Middle frontal gyrus (tissue), 1 donor: ENCODE measurements around the gene MYCBP.
"Not testable (repeated sequence)": the region's sequence is repeated elsewhere in the genome, so short reads cannot be mapped to it uniquely, and the experiment has no call there.

Experiments used
- DNase-seq: peaks from one replicate; pipeline ENCODE4 v3.0.0-alpha.2; 2015; ENCODE audit warnings: low spot score; ENCODE audit errors: extremely low spot score

The MYCBP gene

DNA sequence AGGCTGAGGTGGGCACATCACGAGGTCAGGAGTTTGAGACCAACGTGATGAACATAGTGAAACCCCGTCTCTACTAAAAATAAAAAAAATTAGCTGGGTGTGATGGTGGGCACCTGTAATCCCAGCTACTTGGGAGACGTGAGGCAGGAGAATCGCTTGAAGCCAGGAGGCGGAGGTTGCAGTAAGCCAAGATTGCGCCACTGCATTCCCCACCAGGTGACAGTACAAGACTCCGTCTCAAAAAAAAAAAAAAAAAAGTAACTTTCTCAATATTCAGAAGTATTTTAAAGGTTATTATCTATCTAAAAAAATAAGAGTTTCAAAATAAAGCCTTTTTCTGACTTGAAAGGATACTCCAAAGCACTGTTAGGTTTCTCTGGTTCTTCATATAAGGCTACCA is 5.9 kb downstream of the MYCBP start:
- no peak for DNase-seq

DNA sequence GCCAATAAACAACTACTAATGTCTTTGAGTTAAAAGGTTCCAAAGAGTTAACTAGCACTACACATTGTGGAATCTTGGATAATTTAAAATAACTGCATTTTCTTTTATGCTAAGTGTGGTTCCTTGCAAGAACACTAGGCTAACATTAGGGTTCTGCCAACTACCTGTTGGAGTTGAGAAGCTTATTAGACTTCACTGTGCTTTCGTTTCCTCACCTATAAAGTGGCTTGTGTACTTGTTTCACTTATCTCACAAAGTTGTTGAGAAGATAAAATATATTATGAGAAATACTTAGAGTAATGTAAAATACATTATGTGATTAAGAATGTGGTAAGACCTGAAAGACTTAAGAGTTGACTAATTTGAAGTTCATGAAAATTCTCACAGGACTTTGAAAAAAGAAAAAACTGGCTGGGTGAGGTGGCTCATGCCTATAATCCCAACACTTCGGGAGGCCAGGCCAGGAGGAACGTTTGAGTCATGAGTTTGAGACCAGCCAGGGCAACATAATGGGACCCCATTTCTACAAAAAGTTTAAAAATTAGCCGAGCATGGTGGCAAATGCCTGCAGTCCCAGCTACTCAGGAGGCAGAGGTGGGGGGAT is 7.9 kb downstream of the MYCBP start:
- no peak for DNase-seq

GRCh38 chr1:38860454-38860795 is 12.7 kb downstream of the MYCBP start:
- DNase-seq = no peak

DNA sequence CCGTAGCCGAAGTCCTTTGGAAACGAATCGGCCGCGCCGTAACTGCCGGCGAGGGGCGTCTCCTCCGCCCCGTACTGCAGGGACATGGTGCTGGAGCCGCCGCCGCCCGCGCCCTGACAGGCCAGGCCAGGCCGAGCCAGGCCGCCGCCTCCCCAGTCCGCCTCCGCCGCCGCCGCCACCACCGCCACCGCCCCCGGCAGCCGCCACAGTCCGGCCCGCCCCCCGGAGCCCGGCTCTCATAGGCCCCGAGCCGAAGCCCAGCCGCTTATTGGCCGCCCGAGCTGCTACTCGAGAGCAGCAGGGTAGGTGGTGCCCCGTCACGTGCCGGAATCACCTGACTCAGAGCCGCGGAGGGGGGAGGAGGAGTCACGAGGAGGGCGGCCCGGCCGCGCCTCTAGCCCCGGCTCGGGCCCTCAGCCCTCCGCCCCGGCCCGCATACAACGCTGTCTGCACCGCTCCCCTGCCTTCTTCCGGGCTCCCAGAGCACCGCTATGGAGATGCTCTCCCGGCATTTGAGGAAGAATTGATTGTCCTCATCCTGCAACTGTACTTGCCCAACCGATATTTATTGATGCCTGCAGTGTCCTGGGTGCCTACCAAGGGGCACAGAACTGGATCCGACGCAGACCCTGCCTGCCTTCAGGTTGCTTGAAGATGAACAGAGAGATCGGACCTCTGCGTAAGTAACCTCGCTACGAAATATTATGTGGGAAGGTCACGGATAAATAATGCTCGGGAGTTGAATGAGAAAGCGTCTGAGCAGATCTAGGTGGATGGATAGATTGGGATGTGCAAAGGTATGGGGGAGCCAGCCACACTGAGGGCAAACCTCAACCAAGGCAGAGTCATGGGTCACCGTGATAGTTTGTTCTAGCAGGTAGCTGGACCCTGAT is 13.3 kb downstream of the MYCBP start, which contains the start of gene RRAGC:
RRAGC (minus strand) TSS at position 212 of the 893 bp plus-strand sequence; CDS start at position 86, 126 bp downstream.
- peak; percentile 94 for DNase-seq

DNA sequence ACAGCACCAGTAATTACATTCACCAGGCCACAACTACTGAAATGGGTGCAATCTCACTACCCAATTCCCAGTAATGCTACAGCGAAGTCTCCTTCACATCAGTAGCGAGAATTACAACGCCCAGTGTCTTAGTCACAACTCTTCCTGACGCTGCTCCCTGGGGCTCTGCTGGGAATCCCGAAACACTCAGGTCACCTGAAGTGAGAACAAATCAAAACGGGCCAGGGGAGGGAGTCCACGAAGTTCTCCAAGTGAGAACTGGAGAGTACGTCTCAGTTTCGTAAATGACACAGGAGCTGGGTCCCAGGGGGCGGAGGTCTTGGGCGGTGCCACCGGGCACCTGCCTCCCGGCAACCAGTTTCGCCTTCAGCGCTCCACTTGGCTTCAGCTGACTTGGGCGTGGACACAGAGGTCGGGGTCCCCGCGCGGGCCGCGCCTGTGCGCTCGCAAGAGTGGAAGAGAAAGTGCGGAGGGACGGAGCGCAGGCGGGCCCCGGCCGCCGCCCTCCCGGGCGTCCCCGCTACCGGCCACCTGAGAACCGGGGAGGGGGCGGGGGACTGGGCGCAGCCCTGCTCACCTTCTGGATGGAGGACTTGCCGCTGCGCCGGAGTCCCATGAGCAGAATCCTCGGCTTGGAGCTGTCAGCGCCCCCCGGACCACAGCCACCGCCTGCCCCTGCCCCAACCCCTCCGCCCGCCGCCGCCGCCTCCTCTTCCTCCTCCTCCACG is 14.2 kb downstream of the MYCBP start:
- no peak for DNase-seq

GRCh38 chr1:38852780-38853179 is 20.4 kb downstream of the MYCBP start:
- DNase-seq = no peak

GRCh38 chr1:38848071-38848470 is 25.1 kb downstream of the MYCBP start:
- DNase-seq = no peak

GRCh38 chr1:38846210-38846609 is 26.9 kb downstream of the MYCBP start:
- DNase-seq = no peak

GRCh38 chr1:38845088-38845487 is 28.1 kb downstream of the MYCBP start:
- not testable (repeated sequence) for DNase-seq

GRCh38 chr1:38840281-38840680 is 32.9 kb downstream of the MYCBP start:
- no peak for DNase-seq

GRCh38 chr1:38839363-38839762 is 33.8 kb downstream of the MYCBP start:
- no peak for DNase-seq

DNA sequence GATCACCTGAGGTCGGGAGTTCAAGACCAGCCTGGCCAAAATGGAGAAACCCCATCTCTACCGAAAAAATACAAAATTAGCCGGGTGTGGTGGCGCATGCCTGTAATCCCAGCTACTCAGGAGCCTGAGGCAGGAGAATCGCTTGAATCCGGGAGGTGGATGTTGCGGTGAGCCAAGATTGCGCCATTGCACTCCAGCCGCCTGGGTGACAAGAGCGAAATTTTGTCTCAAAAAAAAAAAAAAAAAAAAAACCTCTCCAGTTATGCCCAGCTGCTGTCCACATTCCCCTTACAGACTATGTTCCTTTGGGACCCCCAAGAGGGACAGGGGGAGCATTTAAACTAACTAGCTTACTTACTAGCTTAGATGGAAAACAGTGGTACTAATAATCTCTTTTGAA is 36.8 kb downstream of the MYCBP start:
- DNase-seq = not testable (repeated sequence)

DNA sequence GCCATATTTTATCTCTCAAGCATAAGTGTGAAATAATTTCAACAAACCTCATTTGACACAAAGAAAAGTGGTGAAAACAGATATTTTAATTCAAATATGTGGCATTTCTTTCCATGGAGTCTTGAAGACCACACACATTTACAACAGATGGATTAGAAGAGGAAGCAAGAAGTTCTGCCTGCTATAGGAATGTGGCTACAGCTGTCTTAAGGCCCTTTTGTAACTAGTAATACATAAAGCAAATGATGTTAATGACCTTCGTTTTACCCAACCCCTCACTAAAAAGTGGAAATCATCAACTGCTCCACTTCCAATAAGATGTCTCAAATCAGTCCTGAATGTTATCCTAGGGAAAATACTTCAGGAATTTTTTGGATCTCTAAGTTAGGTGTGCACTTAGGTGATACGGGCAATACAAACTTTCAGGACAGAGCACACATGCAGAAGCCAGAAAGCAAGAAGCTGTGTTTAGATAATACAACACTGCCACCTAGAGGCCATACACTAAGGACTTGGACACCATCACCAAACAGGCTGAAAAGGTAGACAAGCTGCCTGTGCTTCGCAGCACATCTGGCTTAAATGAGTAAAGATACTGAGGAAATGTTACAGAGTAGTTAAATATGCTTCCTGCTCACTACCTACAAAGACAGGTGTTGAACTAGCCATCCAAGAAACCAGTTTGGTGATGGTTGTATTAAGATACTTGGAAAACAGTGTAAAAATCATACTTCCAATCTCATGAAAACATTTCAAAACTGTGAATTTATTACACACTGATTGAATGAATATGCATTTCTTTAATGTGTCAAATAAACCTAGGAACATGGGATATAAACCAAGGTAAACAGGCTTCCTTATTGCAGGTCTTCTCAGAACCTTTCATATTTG is 38.0 kb downstream of the MYCBP start:
- DNase-seq = peak; percentile 49

DNA sequence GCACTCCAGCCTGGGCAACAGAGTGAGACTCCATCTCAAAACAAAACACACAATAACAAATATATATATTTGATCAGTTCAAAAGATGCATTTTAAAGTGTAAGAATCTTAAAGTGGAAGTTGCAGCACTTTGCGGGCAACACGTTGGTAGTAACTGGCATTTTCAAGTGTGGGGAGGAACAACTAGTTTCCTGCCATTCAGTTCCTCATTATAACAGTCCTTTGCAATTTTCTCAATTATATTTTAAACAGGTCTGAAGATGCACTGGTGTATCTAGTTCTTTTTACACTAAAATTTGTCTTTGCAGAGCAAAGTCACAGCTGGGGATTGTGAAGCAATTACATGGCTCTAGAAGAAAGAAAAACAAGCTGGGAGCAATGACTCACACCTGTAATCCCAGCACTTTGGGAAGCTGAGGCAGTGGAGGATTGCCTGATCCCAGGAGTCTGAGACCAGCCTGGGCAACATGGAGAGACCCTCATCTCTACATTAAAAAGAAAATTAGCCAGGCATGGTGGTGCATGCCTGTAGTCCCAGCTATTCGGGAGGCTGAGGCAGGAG is 38.8 kb downstream of the MYCBP start:
- DNase-seq = no peak

- DNase-seq = no peak
These were observed 40.0 kb downstream of the MYCBP start for GRCh38 chr1:38833146-38833545.

GRCh38 chr1:38832370-38832734 is 40.8 kb downstream of the MYCBP start:
- no peak for DNase-seq

- no peak for DNase-seq
These were observed 41.3 kb downstream of the MYCBP start for GRCh38 chr1:38831731-38832369.

- DNase-seq = no peak
These were observed 43.8 kb downstream of the MYCBP start for GRCh38 chr1:38829368-38829767.

DNA sequence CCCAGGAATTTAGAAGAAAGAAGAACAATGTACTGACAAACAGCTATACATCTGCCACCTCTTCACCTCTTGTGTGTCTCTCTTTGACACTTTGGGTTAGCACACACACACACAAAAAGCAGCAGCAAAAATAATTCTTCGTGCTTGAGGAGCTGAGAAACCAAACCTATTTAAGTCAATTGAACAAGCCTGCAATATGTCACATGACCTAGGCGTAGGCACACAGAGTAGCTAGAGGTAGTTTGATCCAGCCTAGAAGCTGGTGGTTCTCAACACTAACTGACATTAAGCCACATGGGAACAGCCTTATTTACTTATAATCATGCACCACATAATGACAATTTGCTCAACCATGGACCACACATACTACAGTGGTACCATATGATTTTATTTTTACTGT is 45.8 kb downstream of the MYCBP start:
- DNase-seq = no peak

DNA sequence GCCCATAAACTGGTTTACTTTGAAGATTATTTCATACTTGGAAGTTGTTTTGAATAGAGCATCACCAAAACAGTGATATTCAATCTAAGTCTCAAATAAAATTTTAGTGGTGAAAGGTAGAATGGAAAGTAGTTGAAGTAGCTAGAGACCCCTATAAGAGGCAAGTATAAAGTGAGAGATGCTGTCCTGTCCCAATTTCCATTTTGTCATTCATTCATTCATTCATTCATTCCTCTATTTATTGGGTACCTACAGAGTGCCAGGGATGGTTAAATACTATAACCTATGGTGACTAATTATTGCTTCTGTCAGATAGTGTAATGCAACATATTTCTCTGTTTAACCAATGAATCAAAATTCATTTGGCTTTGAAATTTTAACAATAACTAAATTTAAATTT is 46.3 kb downstream of the MYCBP start:
- DNase-seq = no peak
